PFSK-1 (cell line): ENCODE measurements around the gene DKK3.

Experiments
- POLR2AphosphoS5 ChIP-seq: IDR thresholded peaks from 2 replicates; pipeline ENCODE4 v1.6.1; 2012; ENCODE audit warnings: low read depth, mild to moderate bottlenecking, control low read depth, low read length, moderate library complexity
- SIN3A ChIP-seq: IDR thresholded peaks from 2 replicates; pipeline ENCODE4 v1.6.1; 2012; ENCODE audit warnings: mild to moderate bottlenecking, low read length, moderate library complexity, borderline replicate concordance; ENCODE audit not compliant: insufficient read depth
- TAF1 ChIP-seq: IDR thresholded peaks from 2 replicates; pipeline ENCODE4 v1.6.1; 2012; ENCODE audit warnings: low read length, control low read depth, borderline replicate concordance; ENCODE audit not compliant: insufficient read depth

- TF ChIP-seq POLR2AphosphoS5 (no peak), SIN3A (no peak), TAF1 (no peak)
These were observed 21.4 kb upstream of the DKK3 start for GRCh38 chr11:12029738-12030363.
